GM23338 (cell line): ENCODE data around the gene ZNF747.

Experiments
- CTCF ChIP-seq, 2 experiments: fragments of 200-600 bp in 1 of 2; sonication (generic) in 1 of 2; conservative IDR thresholded peaks; 2 replicates each; pipeline versions ENCODE4 v1.5.1 to v1.6.1; 2016 to 2017; ENCODE audit warnings: antibody characterized with exemption in 2 of 2, low read depth in 2 of 2, mild to moderate bottlenecking in 2 of 2, moderate library complexity in 1 of 2
- ETS1 ChIP-seq: IDR thresholded peaks from 2 replicates; pipeline ENCODE4 v1.6.1; 2016; ENCODE audit warnings: antibody characterized with exemption
- EZH2 ChIP-seq: fragments of 200-600 bp; sonication (generic); IDR thresholded peaks from one replicate; pipeline ENCODE4 v1.8.0; 2017; ENCODE audit warnings: antibody characterized with exemption, mild to moderate bottlenecking, low read depth; ENCODE audit not compliant: unreplicated experiment
- EZH2phosphoT487 ChIP-seq: fragments of 200-600 bp; sonication (generic); IDR thresholded peaks from one replicate; pipeline ENCODE4 v1.8.1; 2018; ENCODE audit warnings: antibody characterized with exemption; ENCODE audit not compliant: unreplicated experiment
- POLR2AphosphoS5 ChIP-seq: IDR thresholded peaks from 2 replicates; pipeline ENCODE4 v1.6.1; 2016; ENCODE audit warnings: antibody characterized with exemption, low read depth
- REST ChIP-seq: IDR thresholded peaks from one replicate; pipeline ENCODE4 v1.6.1; 2018; ENCODE audit warnings: antibody characterized with exemption; ENCODE audit not compliant: unreplicated experiment

DNA sequence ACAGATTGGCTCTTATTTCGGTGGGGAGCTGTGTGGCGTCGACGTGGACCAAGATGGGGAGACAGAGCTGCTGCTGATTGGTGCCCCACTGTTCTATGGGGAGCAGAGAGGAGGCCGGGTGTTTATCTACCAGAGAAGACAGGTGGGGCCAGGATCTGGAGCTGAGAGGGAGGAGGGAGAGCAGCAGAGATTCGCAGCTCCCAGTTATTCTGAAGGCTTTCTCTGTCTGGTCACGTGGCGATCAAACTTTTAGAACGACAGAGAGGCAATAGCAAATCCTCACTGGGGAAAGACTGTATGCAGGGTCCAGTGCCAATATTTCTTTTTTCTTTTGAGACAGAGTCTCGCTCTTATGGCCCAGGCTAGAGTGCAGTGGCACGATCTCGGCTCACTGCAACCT is 39.9 kb downstream of the ZNF747 start:
- TF ChIP-seq REST (no peak), CTCF (conservative IDR thresholded peaks at IDR 0.05; ENCODE audit: low read depth in 2 of 2) (no peak), ETS1 (no peak), POLR2AphosphoS5 (no peak), EZH2 (no peak), EZH2phosphoT487 (no peak)
